Gastroesophageal sphincter (tissue), 4 donors: ENCODE measurements around the gene ZCCHC7. TPM values are rescaled to one million over a fixed set of nuclear protein-coding genes. Genes with fewer than 3 reads are reported as not detected.

ENCODE experiments used
- ATAC-seq: fragments of 150-250 bp; one replicate; pipeline ENCODE4 v1.9.1; 2016; ENCODE audit warnings: mild to moderate bottlenecking, moderate library complexity
- H3K27ac ChIP-seq, 4 donors: fragments of 200-600 bp; sonication (generic) in 3 of 4; 1 replicate in 3 of 4; 2 replicates in 1 of 4; pipeline ENCODE4 v1.5.1; 2016 to 2019
- H3K27me3 ChIP-seq: fragments of 200-600 bp; sonication (generic); one replicate; pipeline ENCODE4 v1.5.1; 2019
- H3K36me3 ChIP-seq, 2 donors: fragments of 200-600 bp; sonication (generic); one replicate each; pipeline ENCODE4 v1.5.1; 2019; ENCODE audit warnings: control low read depth in 1 of 2
- H3K4me1 ChIP-seq, 3 donors: fragments of 200-600 bp; sonication (generic); 1 replicate in 2 of 3; 2 replicates in 1 of 3; pipeline ENCODE4 v1.5.1; 2016 to 2019; ENCODE audit warnings: control low read depth in 2 of 3
- H3K4me3 ChIP-seq, 2 donors: fragments of 200-600 bp; sonication (generic); one replicate each; pipeline ENCODE4 v1.5.1; 2019; ENCODE audit warnings: mild to moderate bottlenecking in 1 of 2, moderate library complexity in 1 of 2
- H3K9me3 ChIP-seq, 3 donors: fragments of 200-600 bp; sonication (generic); one replicate each; pipeline ENCODE4 v1.5.1; 2017 to 2019; ENCODE audit warnings: control low read depth in 2 of 3
- EP300 ChIP-seq: sonication (generic); formaldehyde crosslinking; IDR thresholded peaks from one replicate; pipeline ENCODE4 v1.6.1; 2017; ENCODE audit warnings: antibody characterized with exemption, mild to moderate bottlenecking
- POLR2A ChIP-seq, 2 donors: fragments of 450-650 bp; IDR thresholded peaks; one replicate each; pipeline ENCODE4 v1.6.1; 2017; ENCODE audit warnings: antibody characterized with exemption in 2 of 2, mild to moderate bottlenecking in 2 of 2, moderate library complexity in 1 of 2
- POLR2AphosphoS5 ChIP-seq: sonication (generic); formaldehyde crosslinking; IDR thresholded peaks from one replicate; pipeline ENCODE4 v1.6.1; 2017; ENCODE audit warnings: antibody characterized with exemption
- WGBS, 2 donors: methylation state at CpG; one replicate each; pipeline ENCODE4 v1.1.5; 2018; ENCODE audit warnings: low coverage in 1 of 2; 5-methylcytosine and 5-hydroxymethylcytosine counted together
- total RNA-seq, 4 donors: library from RNA; depleted of rRNA; stranded (reverse); fragments of >200 nt; gene quantifications; one replicate each; pipeline ENCODE4 v1.1.0, GENCODE V29; 2016
- TF ChIP-seq, protein P1 (sequence below), 4 experiments: fragments of 200-600 bp in 2 of 4; fragments of 450-650 bp in 2 of 4; sonication (generic) in 1 of 4; IDR thresholded peaks; one replicate each; pipeline ENCODE4 v1.5.1; 2017 to 2019; ENCODE audit warnings: antibody characterized with exemption in 4 of 4, mild to moderate bottlenecking in 2 of 4, moderate library complexity in 2 of 4

ZCCHC7 gene
- total RNA-seq, 4 donors from 2014 or later = 12.1 to 23.5 (median 17.6) TPM

DNA sequence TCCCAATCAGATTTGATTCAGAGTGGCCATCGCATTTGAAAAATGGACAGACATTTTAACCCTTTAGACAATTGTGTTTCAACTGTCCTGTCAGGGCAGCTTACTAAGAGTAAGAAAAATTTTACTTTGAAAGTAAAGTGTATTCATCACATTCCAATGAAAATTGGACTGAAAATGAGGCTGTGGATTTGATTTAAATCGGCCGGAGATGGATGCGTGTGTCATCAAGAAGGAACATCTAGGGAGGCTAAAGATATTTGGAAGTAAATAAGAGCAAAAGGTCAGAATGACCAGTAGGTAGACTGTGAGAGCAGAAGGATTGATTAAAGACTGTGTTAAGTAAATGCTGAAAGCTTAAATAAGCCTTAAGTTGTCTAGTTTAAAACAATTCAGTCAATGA lies 1.5 kb downstream of the ZCCHC7 start:
- Histone ChIP-seq H3K36me3 (peaks cover 0 to 3% of the 10 kb centered on the region in 2 donors), H3K27ac (no peak overlapping the region), H3K4me3 (no peak overlapping the region), H3K27me3 (no peaks in the 10 kb centered on the region), H3K9me3 (no peaks in the 10 kb centered on the region), H3K4me1 (peaks cover 0 to 32% (median 8%) of the 10 kb centered on the region in 3 donors)
- 57 to 58% methylated on average over 4 of the region's 4 CpGs for WGBS, 2 donors
- TF ChIP-seq, protein P1, sequence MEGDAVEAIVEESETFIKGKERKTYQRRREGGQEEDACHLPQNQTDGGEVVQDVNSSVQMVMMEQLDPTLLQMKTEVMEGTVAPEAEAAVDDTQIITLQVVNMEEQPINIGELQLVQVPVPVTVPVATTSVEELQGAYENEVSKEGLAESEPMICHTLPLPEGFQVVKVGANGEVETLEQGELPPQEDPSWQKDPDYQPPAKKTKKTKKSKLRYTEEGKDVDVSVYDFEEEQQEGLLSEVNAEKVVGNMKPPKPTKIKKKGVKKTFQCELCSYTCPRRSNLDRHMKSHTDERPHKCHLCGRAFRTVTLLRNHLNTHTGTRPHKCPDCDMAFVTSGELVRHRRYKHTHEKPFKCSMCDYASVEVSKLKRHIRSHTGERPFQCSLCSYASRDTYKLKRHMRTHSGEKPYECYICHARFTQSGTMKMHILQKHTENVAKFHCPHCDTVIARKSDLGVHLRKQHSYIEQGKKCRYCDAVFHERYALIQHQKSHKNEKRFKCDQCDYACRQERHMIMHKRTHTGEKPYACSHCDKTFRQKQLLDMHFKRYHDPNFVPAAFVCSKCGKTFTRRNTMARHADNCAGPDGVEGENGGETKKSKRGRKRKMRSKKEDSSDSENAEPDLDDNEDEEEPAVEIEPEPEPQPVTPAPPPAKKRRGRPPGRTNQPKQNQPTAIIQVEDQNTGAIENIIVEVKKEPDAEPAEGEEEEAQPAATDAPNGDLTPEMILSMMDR (IDR thresholded peaks at IDR 0.05) = no peak
- TF ChIP-seq POLR2AphosphoS5 (no peak), EP300 (no peak), POLR2A (IDR thresholded peaks at IDR 0.05) (no peak)
- no peak for ATAC-seq

DNA sequence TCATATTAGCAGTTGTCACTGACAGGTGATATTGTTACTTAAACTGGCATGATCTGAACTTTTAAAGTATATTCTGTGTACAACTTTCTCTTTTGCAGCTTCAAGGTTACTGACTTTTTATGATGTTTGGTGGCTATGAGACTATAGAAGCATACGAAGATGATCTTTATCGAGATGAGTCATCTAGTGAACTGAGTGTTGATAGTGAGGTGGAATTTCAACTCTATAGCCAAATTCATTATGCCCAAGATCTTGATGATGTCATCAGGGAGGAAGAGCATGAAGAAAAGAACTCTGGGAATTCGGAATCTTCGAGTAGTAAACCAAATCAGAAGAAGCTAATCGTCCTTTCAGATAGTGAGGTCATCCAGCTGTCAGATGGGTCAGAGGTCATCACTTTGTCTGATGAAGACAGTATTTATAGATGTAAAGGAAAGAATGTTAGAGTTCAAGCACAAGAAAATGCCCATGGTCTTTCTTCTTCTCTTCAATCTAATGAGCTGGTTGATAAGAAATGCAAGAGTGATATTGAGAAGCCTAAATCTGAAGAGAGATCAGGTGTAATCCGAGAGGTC lies 5.9 kb downstream of the ZCCHC7 start:
- Histone ChIP-seq H3K27me3 (no peaks in the 10 kb centered on the region), H3K4me1 (peaks cover 0 to 22% (median 8%) of the 10 kb centered on the region in 3 donors), H3K27ac (no peak overlapping the region), H3K4me3 (no peak overlapping the region), H3K36me3 (peaks cover 0 to 30% of the 10 kb centered on the region in 2 donors), H3K9me3 (no peaks in the 10 kb centered on the region)
- no peak for ATAC-seq
- 77 to 78% methylated on average over 4 to 5 of the region's 6 CpGs for WGBS, 2 donors
- TF ChIP-seq EP300 (no peak), POLR2A (IDR thresholded peaks at IDR 0.05) (no peak), POLR2AphosphoS5 (no peak)
- TF ChIP-seq, protein P1 (IDR thresholded peaks at IDR 0.05) = no peak

DNA sequence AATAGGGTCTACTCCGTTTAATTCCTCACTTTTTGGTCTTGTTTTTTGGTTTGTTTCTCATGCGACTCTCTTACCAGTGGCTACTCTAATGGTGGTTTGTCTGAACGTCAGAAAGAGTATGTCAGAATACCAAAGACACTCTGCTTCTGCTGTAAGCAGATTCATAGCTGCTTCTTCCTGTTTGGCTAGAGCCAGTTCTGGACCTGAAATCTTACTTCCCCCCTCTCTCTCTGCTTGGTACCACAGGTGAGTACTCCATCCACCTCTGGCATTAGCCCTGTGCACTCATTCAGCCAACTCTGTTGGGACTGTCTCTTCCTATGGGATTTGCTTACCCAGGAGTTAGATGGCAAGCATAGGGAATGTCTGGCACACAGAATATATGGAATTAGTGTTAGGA lies 6.6 kb downstream of the ZCCHC7 start:
- H3K4me1 ChIP-seq = peaks cover 0 to 15% (median 3%) of the 10 kb centered on the region in 3 donors
- no peak for ATAC-seq
- peaks cover 0 to 30% of the 10 kb centered on the region in 2 donors for H3K36me3 ChIP-seq
- no peak for TF ChIP-seq POLR2A (IDR thresholded peaks at IDR 0.05)
- TF ChIP-seq, protein P1 (IDR thresholded peaks at IDR 0.05) = no peak
- no peak for TF ChIP-seq POLR2AphosphoS5
- no peak overlapping the region for H3K4me3 ChIP-seq
- no peaks in the 10 kb centered on the region for H3K9me3 ChIP-seq
- no peak overlapping the region for H3K27ac ChIP-seq
- H3K27me3 ChIP-seq = no peaks in the 10 kb centered on the region
- 86 to 94% methylated on average over 2 to 3 of the region's 3 CpGs for WGBS, 2 donors

DNA sequence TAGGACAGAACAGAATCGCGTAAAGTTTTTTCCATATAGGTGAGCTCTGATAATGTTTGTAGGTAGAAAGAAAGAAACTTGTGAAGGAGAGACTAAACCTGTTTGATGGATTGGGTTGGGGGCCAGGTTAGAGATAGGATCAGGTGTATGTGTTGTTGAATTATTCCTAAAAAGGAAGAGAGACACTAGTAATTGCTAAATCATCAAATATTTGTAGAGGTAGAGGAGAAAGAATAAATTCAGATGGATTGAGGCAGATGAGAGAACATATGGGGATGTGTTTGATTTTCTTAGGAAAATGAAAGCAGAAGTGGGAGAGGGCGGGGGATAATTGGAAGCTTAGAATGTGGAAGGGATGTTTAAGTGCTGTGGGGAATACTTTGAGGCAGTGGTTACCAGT lies 7.7 kb downstream of the ZCCHC7 start:
- Histone ChIP-seq H3K36me3 (peaks cover 0 to 39% of the 10 kb centered on the region in 2 donors), H3K4me3 (no peak overlapping the region), H3K4me1 (peaks cover 0 to 4% (median 0%) of the 10 kb centered on the region in 3 donors), H3K27ac (no peak overlapping the region), H3K27me3 (no peaks in the 10 kb centered on the region), H3K9me3 (no peaks in the 10 kb centered on the region)
- TF ChIP-seq POLR2A (IDR thresholded peaks at IDR 0.05) = no peak
- no peak for TF ChIP-seq EP300
- TF ChIP-seq, protein P1 (IDR thresholded peaks at IDR 0.05) = no peak
- no peak for TF ChIP-seq POLR2AphosphoS5
- 94 to 100% methylated on average over 3 of the region's 3 CpGs for WGBS, 2 donors
- ATAC-seq = no peak

DNA sequence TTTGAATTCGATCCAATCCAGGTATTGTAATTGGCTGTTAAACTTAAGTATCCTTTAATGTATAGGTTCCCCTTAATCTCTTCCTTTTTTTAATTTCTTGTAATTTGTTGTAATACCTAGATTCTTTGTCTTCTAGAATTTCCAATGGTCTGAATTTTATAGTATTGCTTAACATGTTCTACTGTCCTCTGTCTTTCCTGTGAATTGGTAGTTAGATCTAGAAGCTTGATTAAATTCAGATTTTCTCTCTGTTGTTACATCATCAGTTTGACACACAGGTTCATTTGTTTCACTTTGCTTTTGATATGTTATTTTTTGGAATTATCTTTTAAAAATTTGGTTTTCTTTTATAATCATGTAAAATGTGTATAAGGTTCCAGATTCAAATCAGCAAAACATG lies 13.8 kb downstream of the ZCCHC7 start:
- ATAC-seq = no peak
- no peaks in the 10 kb centered on the region for H3K9me3 ChIP-seq
- peaks cover 0 to 13% (median 0%) of the 10 kb centered on the region in 3 donors for H3K4me1 ChIP-seq
- TF ChIP-seq EP300 (no peak), POLR2A (IDR thresholded peaks at IDR 0.05) (no peak)
- no peaks in the 10 kb centered on the region for H3K27me3 ChIP-seq
- H3K36me3 ChIP-seq = peaks cover 0 to 17% of the 10 kb centered on the region in 2 donors
- 100% methylated on average over 1 of the region's 1 CpG for WGBS, 2 donors
- no peak overlapping the region for H3K4me3 ChIP-seq
- H3K27ac ChIP-seq = no peak overlapping the region
